Chondrocyte (in vitro differentiated cells): Measurements from ENCODE around the gene REPS1. TPM values are rescaled to one million over a fixed set of nuclear protein-coding genes. Genes with fewer than 3 reads are reported as not detected.

Source experiments
- DNase-seq: peaks from one replicate; pipeline ENCODE4 v3.0.0; 2021; ENCODE audit warnings: mixed read lengths, low spot score
- H3K27ac Mint-ChIP-seq: one replicate; pipeline ENCODE4 v1.8.0; 2021; ENCODE audit warnings: mild to moderate bottlenecking, moderate library complexity, mixed read lengths; ENCODE audit not compliant: unreplicated experiment
- H3K27me3 Mint-ChIP-seq: 2 replicates; pipeline ENCODE4 v1.8.0; 2021; ENCODE audit warnings: low read depth, mixed read lengths
- H3K36me3 Mint-ChIP-seq: 2 replicates; pipeline ENCODE4 v1.8.0; 2021; ENCODE audit warnings: low read depth, mixed read lengths
- H3K4me1 Mint-ChIP-seq: 2 replicates; pipeline ENCODE4 v1.8.0; 2021; ENCODE audit warnings: low read depth, mild to moderate bottlenecking, mixed read lengths
- H3K4me3 Mint-ChIP-seq: one replicate; pipeline ENCODE4 v1.8.0; 2021; ENCODE audit warnings: mild to moderate bottlenecking, moderate library complexity, mixed read lengths; ENCODE audit not compliant: unreplicated experiment
- H3K9me3 Mint-ChIP-seq: 2 replicates; pipeline ENCODE4 v1.8.0; 2021; ENCODE audit warnings: low read depth, mixed read lengths
- total RNA-seq: library from RNA; stranded (reverse); gene quantifications from 3 replicates; pipeline ENCODE4 v1.2.1, GENCODE V29; 2021
- TF ChIP-seq, protein P1 (sequence below): fragments of 200-600 bp; sonication (generic); IDR thresholded peaks from 2 replicates; pipeline ENCODE4 v1.5.0; 2021; ENCODE audit warnings: antibody characterized with exemption, mild to moderate bottlenecking, moderate library complexity

Gene REPS1
- total RNA-seq, 1 donor from 2014 or later: 26.5 TPM

DNA sequence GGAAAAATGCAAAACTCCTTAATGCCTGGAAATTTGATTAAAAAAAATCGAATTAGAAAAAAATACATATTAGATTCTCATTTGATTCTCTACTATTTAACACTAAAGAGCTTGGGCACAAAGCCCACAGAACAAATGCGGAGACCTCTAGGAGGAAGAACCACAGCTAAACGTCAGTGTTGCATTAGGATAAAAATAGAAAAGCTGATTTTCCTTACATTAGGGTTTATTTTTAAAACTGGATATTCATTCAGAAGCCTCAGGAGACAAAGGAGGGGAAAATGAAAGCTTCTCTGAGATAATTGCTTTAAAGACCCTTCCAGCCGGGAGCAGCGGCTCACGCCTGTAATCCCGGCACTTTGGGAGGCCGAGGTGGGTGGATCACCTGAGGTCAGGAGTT is 114.9 kb downstream of the REPS1 start:
- Mint-ChIP-seq H3K36me3 (no peaks in the 10 kb centered on the region), H3K27ac (no peak overlapping the region), H3K4me1 (peaks cover 29% of the 10 kb centered on the region), H3K4me3 (no peak overlapping the region), H3K27me3 (no peaks in the 10 kb centered on the region), H3K9me3 (no peaks in the 10 kb centered on the region)
- TF ChIP-seq, protein P1, sequence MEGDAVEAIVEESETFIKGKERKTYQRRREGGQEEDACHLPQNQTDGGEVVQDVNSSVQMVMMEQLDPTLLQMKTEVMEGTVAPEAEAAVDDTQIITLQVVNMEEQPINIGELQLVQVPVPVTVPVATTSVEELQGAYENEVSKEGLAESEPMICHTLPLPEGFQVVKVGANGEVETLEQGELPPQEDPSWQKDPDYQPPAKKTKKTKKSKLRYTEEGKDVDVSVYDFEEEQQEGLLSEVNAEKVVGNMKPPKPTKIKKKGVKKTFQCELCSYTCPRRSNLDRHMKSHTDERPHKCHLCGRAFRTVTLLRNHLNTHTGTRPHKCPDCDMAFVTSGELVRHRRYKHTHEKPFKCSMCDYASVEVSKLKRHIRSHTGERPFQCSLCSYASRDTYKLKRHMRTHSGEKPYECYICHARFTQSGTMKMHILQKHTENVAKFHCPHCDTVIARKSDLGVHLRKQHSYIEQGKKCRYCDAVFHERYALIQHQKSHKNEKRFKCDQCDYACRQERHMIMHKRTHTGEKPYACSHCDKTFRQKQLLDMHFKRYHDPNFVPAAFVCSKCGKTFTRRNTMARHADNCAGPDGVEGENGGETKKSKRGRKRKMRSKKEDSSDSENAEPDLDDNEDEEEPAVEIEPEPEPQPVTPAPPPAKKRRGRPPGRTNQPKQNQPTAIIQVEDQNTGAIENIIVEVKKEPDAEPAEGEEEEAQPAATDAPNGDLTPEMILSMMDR: no peak
- no peak for DNase-seq

DNA sequence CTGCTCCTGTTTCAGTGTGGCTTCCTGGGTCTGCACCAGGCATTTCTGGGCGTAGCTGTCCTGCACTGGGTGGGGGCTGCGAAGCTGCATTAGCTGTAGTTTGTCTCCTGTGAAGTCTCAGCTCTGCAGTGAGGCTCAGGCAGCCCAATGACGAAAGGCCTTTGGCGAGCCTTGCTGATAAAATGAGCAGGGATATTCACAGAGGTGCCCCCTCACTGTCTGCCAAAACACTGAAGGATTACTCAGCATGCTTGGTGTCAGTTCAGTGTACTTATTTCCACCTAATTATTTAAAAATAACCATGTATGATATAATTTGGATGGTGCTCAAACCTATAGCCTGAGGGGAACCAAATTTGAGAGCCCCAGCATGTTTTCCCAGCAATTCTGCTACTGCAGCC is 118.7 kb downstream of the REPS1 start:
- no peaks in the 10 kb centered on the region for H3K36me3 Mint-ChIP-seq
- TF ChIP-seq, protein P1: no peak
- H3K27ac Mint-ChIP-seq: no peak overlapping the region
- no peaks in the 10 kb centered on the region for H3K9me3 Mint-ChIP-seq
- no peak overlapping the region for H3K4me3 Mint-ChIP-seq
- no peaks in the 10 kb centered on the region for H3K27me3 Mint-ChIP-seq
- peaks cover 40% of the 10 kb centered on the region for H3K4me1 Mint-ChIP-seq
- no peak for DNase-seq

DNA sequence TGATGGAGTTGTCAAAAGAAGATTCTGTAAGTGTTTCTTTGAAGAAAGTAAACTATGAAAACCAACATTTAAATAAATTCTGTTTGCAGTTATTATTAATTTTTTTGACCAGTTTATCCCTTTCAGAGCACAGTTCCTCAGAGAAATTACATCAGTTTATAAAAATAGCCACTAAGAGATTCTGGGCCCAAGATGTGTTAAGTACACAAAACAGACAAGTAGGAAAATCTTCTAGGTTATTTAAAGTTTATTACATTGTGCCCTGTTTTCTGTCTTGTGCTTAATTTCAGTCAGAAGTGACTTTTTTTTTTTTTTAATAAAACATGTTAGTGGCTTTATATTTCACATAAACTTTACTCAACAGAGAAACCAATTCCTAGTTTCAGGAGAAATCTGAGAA is 119.9 kb downstream of the REPS1 start:
- Mint-ChIP-seq H3K9me3 (no peaks in the 10 kb centered on the region), H3K4me1 (peaks cover 41% of the 10 kb centered on the region), H3K27ac (peak overlapping the region; percentile 49), H3K36me3 (no peaks in the 10 kb centered on the region), H3K27me3 (no peaks in the 10 kb centered on the region), H3K4me3 (no peak overlapping the region)
- no peak for DNase-seq
- TF ChIP-seq, protein P1: no peak

DNA sequence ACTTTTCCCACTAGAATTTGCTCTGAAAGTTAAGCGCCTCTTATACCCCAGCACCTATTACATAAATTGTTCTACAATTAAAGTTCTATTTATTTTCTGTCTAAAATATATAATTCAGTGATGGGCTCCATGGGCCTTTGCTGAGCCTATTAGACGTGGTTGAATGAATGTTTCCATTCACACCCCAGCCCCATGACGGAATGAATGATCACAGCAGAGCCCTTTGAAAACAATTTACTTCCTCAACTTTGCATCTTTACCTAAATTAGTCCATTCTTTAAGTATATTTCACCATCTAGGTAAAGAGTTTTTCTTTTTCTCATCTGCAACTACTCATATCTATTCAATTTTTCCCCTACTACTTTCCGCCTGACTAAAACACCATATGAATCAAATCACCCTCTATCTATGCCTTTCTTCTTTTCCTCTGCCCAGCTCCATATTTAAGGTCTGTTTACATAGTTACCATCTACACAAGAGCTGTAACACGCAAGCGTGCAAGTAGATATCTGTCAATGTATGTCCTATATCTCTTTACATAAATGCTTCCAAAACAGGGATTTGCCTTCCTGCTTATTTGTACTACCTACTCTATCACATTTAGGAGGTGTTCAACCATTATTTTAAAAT is 122.5 kb downstream of the REPS1 start:
- Mint-ChIP-seq H3K4me3 (no peak overlapping the region), H3K4me1 (peaks cover 44% of the 10 kb centered on the region), H3K36me3 (no peaks in the 10 kb centered on the region), H3K9me3 (no peaks in the 10 kb centered on the region), H3K27ac (no peak overlapping the region), H3K27me3 (no peaks in the 10 kb centered on the region)
- TF ChIP-seq, protein P1: no peak
- no peak for DNase-seq

DNA sequence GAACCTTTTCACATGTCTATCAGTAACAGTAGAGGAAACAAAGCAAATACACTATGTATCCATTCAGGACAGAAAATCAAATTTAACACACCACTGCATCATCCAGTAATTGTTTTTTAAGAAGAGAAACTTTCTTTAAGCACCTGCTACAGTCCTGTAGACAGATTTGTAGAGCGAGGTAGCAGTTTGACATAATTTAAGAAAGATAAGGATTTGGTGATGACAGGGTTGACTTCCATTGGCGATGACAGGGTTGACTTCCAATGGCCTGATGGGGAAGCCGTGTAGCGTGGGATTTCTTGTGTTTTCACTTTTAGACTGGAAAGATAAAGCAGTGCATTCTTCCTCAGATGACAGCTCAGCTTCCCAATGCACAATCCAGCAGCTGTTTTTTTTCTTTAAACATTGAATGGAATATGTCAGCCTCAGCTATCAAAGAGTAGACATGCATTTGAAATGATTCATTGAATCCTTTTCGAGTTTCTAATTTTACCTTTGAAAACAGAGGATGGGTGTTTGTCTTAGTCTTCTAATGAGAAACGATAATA is 123.6 kb downstream of the REPS1 start:
- H3K4me3 Mint-ChIP-seq: no peak overlapping the region
- no peaks in the 10 kb centered on the region for H3K9me3 Mint-ChIP-seq
- peaks cover 33% of the 10 kb centered on the region for H3K4me1 Mint-ChIP-seq
- no peak overlapping the region for H3K27ac Mint-ChIP-seq
- TF ChIP-seq, protein P1: no peak
- H3K36me3 Mint-ChIP-seq: no peaks in the 10 kb centered on the region
- H3K27me3 Mint-ChIP-seq: no peaks in the 10 kb centered on the region
- no peak for DNase-seq
